Esophagus muscularis mucosa (tissue), 3 donors: ENCODE measurements around the gene P2RX5.

Experiments
- CTCF ChIP-seq, 3 experiments: fragments of 200-600 bp in 2 of 3; fragments of 450-650 bp in 1 of 3; sonication (generic) in 2 of 3; IDR thresholded peaks; one replicate each; pipeline ENCODE4 v1.5.1; 2017 to 2019; ENCODE audit warnings: antibody characterized with exemption in 3 of 3, mild to moderate bottlenecking in 2 of 3, moderate library complexity in 1 of 3
- POLR2A ChIP-seq: fragments of 450-650 bp; IDR thresholded peaks from one replicate; pipeline ENCODE4 v1.6.1; 2017; ENCODE audit warnings: antibody characterized with exemption, moderate library complexity, mild to moderate bottlenecking, low read depth

GRCh38 chr17:3708366-3708765 is 12.4 kb upstream of the P2RX5 start:
- TF ChIP-seq CTCF (IDR thresholded peaks at IDR 0.05) (no peak), POLR2A (no peak)
